GM23248 (cell line): ENCODE data around the gene AGXT2. TPM values are rescaled to one million over a fixed set of nuclear protein-coding genes. Genes with fewer than 3 reads are reported as not detected.

Source experiments
- DNase-seq: peaks from one replicate; pipeline ENCODE4 v3.0.0-alpha.2; 2015
- H2AFZ ChIP-seq: fragments of 200-600 bp; sonication (generic); 2 replicates; pipeline ENCODE4 v1.6.1; 2016; ENCODE audit warnings: antibody characterized with exemption
- H3F3A ChIP-seq: fragments of 200-600 bp; sonication (generic); 2 replicates; pipeline ENCODE4 v1.6.1; 2016; ENCODE audit warnings: mild to moderate bottlenecking, antibody characterized with exemption, mixed run types; ENCODE audit not compliant: insufficient read depth
- H3K27ac ChIP-seq: fragments of 200-600 bp; sonication (generic); 2 replicates; pipeline ENCODE4 v1.5.1; 2016; ENCODE audit warnings: mild to moderate bottlenecking
- H3K27me3 ChIP-seq: fragments of 200-600 bp; sonication (generic); replicated peaks from 2 replicates; pipeline ENCODE4 v1.6.1; 2016; ENCODE audit warnings: mild to moderate bottlenecking; ENCODE audit not compliant: insufficient read depth
- H3K36me3 ChIP-seq: fragments of 200-600 bp; sonication (generic); 2 replicates; pipeline ENCODE4 v1.6.1; 2016; ENCODE audit warnings: low read depth, mild to moderate bottlenecking
- H3K4me1 ChIP-seq: fragments of 200-600 bp; sonication (generic); 2 replicates; pipeline ENCODE4 v1.6.1; 2016; ENCODE audit warnings: mild to moderate bottlenecking; ENCODE audit not compliant: insufficient read depth
- H3K4me2 ChIP-seq: fragments of 200-600 bp; sonication (generic); one replicate; pipeline ENCODE4 v1.6.1; 2016; ENCODE audit warnings: mild to moderate bottlenecking; ENCODE audit not compliant: unreplicated experiment
- H3K4me3 ChIP-seq: fragments of 200-600 bp; sonication (generic); 2 replicates; pipeline ENCODE4 v1.5.1; 2016; ENCODE audit warnings: mild to moderate bottlenecking
- H3K79me2 ChIP-seq: fragments of 200-600 bp; sonication (generic); 2 replicates; pipeline ENCODE4 v1.6.1; 2016; ENCODE audit warnings: mild to moderate bottlenecking; ENCODE audit not compliant: insufficient read depth
- H3K9ac ChIP-seq: fragments of 200-600 bp; sonication (generic); 2 replicates; pipeline ENCODE4 v1.6.1; 2016; ENCODE audit warnings: mild to moderate bottlenecking
- H3K9me2 ChIP-seq: fragments of 200-600 bp; sonication (generic); 2 replicates; pipeline ENCODE4 v1.6.1; 2016; ENCODE audit warnings: mixed run types, mild to moderate bottlenecking, moderate library complexity; ENCODE audit not compliant: insufficient read depth
- H3K9me3 ChIP-seq: fragments of 200-600 bp; sonication (generic); one replicate; pipeline ENCODE4 v1.6.1; 2017; ENCODE audit warnings: low read depth
- H4K20me1 ChIP-seq: fragments of 200-600 bp; sonication (generic); 2 replicates; pipeline ENCODE4 v1.6.0; 2016; ENCODE audit not compliant: insufficient read depth
- EZH2 ChIP-seq: fragments of 200-600 bp; sonication (generic); IDR thresholded peaks from 2 replicates; pipeline ENCODE4 v1.6.1; 2018; ENCODE audit warnings: antibody characterized with exemption, mild to moderate bottlenecking; ENCODE audit not compliant: insufficient read depth, poor library complexity, severe bottlenecking
- EZH2phosphoT487 ChIP-seq: fragments of 200-600 bp; sonication (generic); IDR thresholded peaks from 2 replicates; pipeline ENCODE4 v1.6.1; 2018; ENCODE audit warnings: antibody characterized with exemption, moderate library complexity, mild to moderate bottlenecking, low read depth; ENCODE audit not compliant: insufficient read depth
- whole genome bisulfite sequencing, 2 experiments: methylation state at CpG; one replicate each; pipeline ENCODE4 v1.1.6; 2015 to 2017; ENCODE audit warnings: low lambda C conversion rate in 2 of 2, low coverage in 1 of 2; ENCODE audit errors: missing lambda C conversion rate in 2 of 2; 5-methylcytosine and 5-hydroxymethylcytosine counted together
- in situ Hi-C: fragments of 300-500 bp; cut with MboI; formaldehyde crosslinking; loops from 2 replicates; pipeline ENCODE4 v1.15.0; 2020
- polyA plus RNA-seq: library from polyadenylated mRNA; unstranded; fragments of >200 nt; fragmentation: Nextera tagmentation; extraction: Ambion mirVana; gene quantifications from 2 replicates; pipeline ENCODE4 v1.2.1, GENCODE V29; 2016
- total RNA-seq: library from RNA; depleted of rRNA; stranded (reverse); fragments of >200 nt; shearing (Covaris generic); gene quantifications from 2 replicates; pipeline ENCODE4 v1.2.3, GENCODE V29; 2014

AGXT2 gene
- total and polyA plus RNA-seq, 2 experiments from 2014 or later, result not detected

DNA sequence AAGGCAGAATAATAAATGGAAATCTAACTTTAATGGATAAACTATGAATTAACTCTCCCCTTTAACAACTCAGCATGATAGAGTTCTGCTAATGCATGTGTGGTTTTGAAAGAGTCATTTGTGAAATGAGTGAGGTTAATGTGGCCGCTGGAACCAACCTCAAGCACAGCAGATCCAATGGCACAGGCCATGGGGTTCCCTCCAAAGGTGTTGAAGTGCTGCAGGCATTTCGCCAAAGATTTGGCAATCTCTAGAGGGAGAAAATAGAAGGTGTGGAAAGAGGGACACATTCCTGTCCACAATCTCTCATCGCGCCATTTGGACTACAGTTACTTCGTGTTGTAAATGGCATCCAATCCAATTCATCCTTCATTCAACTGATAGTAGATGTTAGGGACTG, 35.0 kb downstream of the AGXT2 start:
- Histone ChIP-seq H3K36me3 (no peaks in the 10 kb centered on the region), H3K4me3 (no peak overlapping the region), H3K9me3 (no peaks in the 10 kb centered on the region), H3K79me2 (no peaks in the 10 kb centered on the region), H3K9ac (no peak overlapping the region), H3K27me3 (no peaks in the 10 kb centered on the region), H4K20me1 (no peaks in the 10 kb centered on the region), H3F3A (no peaks in the 10 kb centered on the region), H3K9me2 (no peaks in the 10 kb centered on the region), H3K27ac (no peak overlapping the region), H3K4me1 (no peaks in the 10 kb centered on the region; the same call in 1 of the 2 replicates), H3K4me2 (no peak overlapping the region), H2AFZ (no peak overlapping the region)
- 86% methylated on average over 5 of the region's 5 CpGs for WGBS, 2 experiments
- in situ Hi-C loops, result no loop called here
- TF ChIP-seq EZH2phosphoT487, result no peak
- no peak for DNase-seq

DNA sequence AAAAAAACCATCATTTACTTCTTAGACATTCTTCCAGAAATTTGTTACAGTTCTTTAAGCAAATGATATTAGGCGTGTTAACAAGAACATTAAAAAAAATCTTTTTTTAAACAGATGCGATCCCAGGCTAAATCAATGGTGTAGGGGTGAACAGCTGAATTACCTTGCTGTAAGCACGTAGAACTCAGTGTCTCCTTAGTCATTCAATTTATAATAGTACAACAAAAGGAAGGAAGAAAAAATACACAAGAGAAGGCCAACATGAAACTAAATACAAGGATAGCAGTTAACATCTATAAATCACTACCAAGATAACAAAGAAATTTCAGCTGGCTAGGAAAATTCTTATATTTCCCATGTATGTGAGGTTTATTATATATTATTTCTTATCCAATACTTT, 35.4 kb downstream of the AGXT2 start:
- no peak overlapping the region for H2AFZ ChIP-seq
- no peak for TF ChIP-seq EZH2phosphoT487
- TF ChIP-seq EZH2, result no peak
- H3K27me3 ChIP-seq, result no peaks in the 10 kb centered on the region
- no peak overlapping the region for H3K4me3 ChIP-seq
- no peaks in the 10 kb centered on the region for H3K9me2 ChIP-seq
- H3K9me3 ChIP-seq, result no peaks in the 10 kb centered on the region
- no peaks in the 10 kb centered on the region for H3K79me2 ChIP-seq
- no peak overlapping the region for H3K9ac ChIP-seq
- WGBS, 2 experiments, result 62 to 69% methylated on average over 3 of the region's 3 CpGs
- no peaks in the 10 kb centered on the region; the same call in 1 of the 2 replicates for H3K4me1 ChIP-seq
- no peak for DNase-seq
- no peaks in the 10 kb centered on the region for H3K36me3 ChIP-seq
- in situ Hi-C loops, result no loop called here
- no peak overlapping the region for H3K27ac ChIP-seq
- H3K4me2 ChIP-seq, result no peak overlapping the region
- H4K20me1 ChIP-seq, result no peaks in the 10 kb centered on the region
- no peaks in the 10 kb centered on the region for H3F3A ChIP-seq

DNA sequence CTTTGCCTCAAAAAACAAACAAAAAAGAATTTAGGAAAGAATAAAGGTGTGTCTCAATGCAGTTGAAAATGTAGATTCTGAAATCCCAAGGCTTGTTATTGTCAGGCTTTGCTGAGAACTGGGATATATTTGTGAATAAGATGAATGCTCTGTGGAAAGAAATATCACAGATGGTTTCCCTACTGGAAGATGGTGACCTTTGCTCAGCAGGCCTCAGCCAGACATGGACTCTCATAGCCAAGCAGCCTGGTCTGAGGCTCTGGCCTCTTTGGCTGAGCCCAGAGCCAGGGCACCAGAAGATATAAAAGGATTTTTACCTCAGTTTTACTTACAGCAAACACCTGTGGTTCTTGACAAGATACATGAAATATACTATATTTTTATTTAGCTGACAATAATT, 37.1 kb downstream of the AGXT2 start:
- Histone ChIP-seq H3K27me3 (no peaks in the 10 kb centered on the region), H3K4me2 (no peak overlapping the region), H3K4me3 (no peak overlapping the region), H3K27ac (no peak overlapping the region), H3K79me2 (no peaks in the 10 kb centered on the region), H3K9me3 (no peaks in the 10 kb centered on the region), H4K20me1 (no peaks in the 10 kb centered on the region), H3K9ac (no peak overlapping the region), H2AFZ (no peak overlapping the region), H3F3A (no peaks in the 10 kb centered on the region), H3K36me3 (no peaks in the 10 kb centered on the region), H3K9me2 (no peaks in the 10 kb centered on the region), H3K4me1 (no peaks in the 10 kb centered on the region; the same call in 1 of the 2 replicates)
- in situ Hi-C loops, result no loop called here
- DNase-seq, result no peak
- no peak for TF ChIP-seq EZH2phosphoT487

DNA sequence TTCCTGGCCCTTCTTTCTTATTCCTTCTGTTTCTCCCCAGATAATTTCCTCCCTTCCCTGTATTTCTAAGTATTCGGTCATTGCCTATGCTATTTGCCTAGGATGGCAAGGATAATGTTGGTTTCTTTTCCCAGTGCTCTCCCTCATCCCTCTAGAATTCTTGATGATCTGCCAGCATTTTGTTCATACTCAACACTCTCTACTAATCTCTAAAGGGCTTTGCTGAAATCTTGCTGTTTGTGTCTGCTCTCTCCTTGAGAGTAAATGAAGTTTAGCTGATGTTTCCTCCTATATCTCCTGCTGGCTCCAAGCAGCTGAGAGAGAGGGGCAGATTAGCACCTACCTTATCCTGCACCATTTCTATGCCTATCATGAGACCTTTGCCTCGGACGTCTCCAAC, 38.1 kb downstream of the AGXT2 start:
- Histone ChIP-seq H2AFZ (no peak overlapping the region), H3F3A (no peaks in the 10 kb centered on the region), H3K9me2 (no peaks in the 10 kb centered on the region), H3K4me1 (no peaks in the 10 kb centered on the region; the same call in 1 of the 2 replicates), H3K79me2 (no peaks in the 10 kb centered on the region), H3K27me3 (no peaks in the 10 kb centered on the region), H3K9ac (no peak overlapping the region), H3K4me2 (no peak overlapping the region), H3K36me3 (no peaks in the 10 kb centered on the region), H3K27ac (no peak overlapping the region), H3K4me3 (no peak overlapping the region), H4K20me1 (no peaks in the 10 kb centered on the region), H3K9me3 (no peaks in the 10 kb centered on the region)
- DNase-seq, result peak; percentile 32
- in situ Hi-C loops, result no loop called here
- no peak for TF ChIP-seq EZH2
- TF ChIP-seq EZH2phosphoT487, result no peak
- WGBS, 2 experiments, result 94 to 95% methylated on average over 3 of the region's 3 CpGs

DNA sequence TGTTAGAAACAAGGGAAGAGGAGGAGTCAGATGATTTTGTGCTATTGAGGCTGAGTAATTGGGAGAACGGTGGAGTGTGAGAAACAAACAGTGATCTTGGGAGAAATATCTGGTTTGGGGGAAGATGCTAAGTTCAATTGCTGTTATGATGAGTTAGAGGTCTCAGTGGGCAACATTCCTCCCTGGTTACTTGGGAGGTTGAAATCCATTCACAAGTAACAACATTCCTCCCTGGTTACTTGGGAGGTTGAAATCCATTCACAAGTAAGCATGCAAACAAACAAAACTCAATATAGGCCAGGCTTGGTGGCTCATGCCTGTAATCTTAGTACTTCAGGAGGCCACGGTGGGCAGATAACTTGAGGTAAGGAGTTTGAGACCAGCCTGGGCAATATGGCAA, 38.7 kb downstream of the AGXT2 start:
- H3F3A ChIP-seq, result no peaks in the 10 kb centered on the region
- no peak overlapping the region for H3K4me2 ChIP-seq
- H3K9ac ChIP-seq, result no peak overlapping the region
- 57 to 61% methylated on average over 2 of the region's 2 CpGs for WGBS, 2 experiments
- H2AFZ ChIP-seq, result no peak overlapping the region
- no peaks in the 10 kb centered on the region for H3K36me3 ChIP-seq
- in situ Hi-C loops, result no loop called here
- H3K27me3 ChIP-seq, result no peaks in the 10 kb centered on the region
- no peak for TF ChIP-seq EZH2
- TF ChIP-seq EZH2phosphoT487, result no peak
- peak; percentile 41 for DNase-seq
- no peaks in the 10 kb centered on the region for H3K9me2 ChIP-seq
- no peaks in the 10 kb centered on the region; the same call in 1 of the 2 replicates for H3K4me1 ChIP-seq
- no peak overlapping the region for H3K4me3 ChIP-seq
- H3K79me2 ChIP-seq, result no peaks in the 10 kb centered on the region
- peak overlapping the region; percentile 43 for H3K27ac ChIP-seq
- no peaks in the 10 kb centered on the region for H4K20me1 ChIP-seq
- H3K9me3 ChIP-seq, result no peaks in the 10 kb centered on the region
